CD4-positive, alpha-beta T cell treated with Interleukin-6 at 100 ng/mL for 8 hours (primary cell): Measurements from ENCODE around the gene RNF212.
A peak's percentile ranks its signal among the peaks of the same experiment; 100 is the strongest.

ENCODE experiments used
- DNase-seq: peaks from one replicate; pipeline ENCODE4 v3.0.0-alpha.2; 2020; ENCODE audit warnings: mixed read lengths, low spot score

The RNF212 gene

GRCh38 chr4:1090465-1091440 lies 22.6 kb downstream of the RNF212 start:
- no peak for DNase-seq

DNA sequence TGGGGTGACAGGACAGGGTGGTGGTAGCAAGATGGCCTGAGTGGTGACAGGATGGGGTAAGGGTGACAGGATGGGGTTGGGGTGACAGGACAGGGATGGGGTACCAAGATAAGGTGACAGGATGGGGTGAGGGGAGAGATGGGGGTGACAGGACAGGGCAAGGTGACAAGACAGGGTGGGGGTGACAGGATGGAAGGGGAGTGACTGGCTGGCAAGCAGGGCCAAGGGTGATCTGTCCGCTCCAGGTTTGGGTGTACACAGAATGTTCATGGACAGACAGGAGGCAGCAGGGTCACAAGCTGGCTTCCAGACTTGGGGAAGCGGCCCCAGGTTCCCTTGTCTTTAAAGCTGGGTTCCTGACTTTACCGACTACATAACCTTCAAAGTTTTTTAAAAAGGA lies 23.3 kb downstream of the RNF212 start:
- no peak for DNase-seq

- DNase-seq: no peak
Measured at GRCh38 chr4:1087371-1087770, 26.0 kb downstream of the RNF212 start.

DNA sequence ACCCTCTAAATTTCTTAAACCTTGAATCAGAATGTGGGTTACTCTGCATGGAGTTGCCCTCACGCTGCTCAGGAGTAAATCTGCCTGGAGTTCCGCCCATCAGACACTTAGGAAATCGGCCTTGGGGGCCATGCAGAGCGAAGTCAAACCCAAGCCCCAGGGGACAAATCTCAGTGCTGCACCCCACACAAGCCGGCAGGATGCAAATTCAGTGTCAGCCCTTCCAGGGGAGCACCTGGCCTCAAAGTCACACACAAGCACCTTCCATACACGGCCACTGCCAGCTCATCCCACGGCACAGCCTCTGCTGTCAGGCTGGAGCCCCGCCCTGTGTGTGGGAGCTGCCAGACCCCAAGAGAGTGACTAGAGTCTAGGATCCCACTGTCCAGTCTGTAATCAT lies 27.4 kb downstream of the RNF212 start:
- no peak for DNase-seq

DNA sequence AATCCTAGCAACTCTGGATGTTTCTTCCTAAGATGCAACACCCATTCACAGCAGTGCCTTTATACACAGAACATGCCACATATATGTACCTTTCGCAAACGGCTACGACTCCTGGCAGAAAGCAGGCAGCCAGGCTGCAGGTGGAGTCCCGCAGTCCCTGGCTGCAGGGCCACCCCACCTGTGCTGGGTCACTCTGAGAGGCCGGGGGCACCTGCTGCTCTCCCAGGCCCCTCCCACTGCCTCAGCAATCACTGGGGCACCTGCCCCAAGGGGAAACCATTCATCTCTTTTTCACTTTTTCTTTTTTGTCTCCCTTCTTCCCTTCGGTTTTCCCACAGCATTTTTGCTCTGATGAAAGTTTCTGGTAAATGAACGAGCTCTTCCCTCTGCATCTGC lies 28.0 kb downstream of the RNF212 start:
- DNase-seq: no peak

DNA sequence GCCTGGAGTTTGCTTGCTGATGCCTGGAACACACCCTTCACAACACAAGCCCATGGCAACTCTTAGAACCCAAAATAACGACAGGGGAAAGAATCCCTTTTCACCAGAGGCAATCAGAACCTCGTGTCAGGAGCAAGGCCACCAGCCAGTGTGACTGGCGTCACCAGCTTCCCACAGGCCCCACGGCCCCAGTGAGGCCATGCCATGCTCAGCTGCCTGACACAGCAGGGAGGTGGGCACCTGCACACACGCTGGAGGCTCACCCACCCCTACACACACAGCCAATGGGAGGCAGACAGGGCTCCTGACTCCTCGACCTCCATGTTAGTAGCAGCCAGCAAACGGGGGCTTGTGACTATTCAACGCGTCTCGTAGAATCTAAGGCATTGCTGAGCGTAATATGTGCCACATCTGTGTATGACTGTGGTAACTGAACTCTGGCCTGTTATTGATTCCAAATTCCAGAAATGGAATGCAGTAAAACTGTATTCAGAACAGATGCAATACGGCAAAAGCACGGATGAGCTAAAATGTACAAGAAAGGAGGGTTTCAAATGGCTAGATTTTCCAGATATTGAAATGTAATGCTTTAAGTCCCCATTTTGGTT lies 28.5 kb downstream of the RNF212 start:
- no peak for DNase-seq

- no peak for DNase-seq
Measured at GRCh38 chr4:1084394-1084793, 29.0 kb downstream of the RNF212 start.

GRCh38 chr4:1082215-1083182 lies 30.9 kb downstream of the RNF212 start:
- DNase-seq: no peak

DNA sequence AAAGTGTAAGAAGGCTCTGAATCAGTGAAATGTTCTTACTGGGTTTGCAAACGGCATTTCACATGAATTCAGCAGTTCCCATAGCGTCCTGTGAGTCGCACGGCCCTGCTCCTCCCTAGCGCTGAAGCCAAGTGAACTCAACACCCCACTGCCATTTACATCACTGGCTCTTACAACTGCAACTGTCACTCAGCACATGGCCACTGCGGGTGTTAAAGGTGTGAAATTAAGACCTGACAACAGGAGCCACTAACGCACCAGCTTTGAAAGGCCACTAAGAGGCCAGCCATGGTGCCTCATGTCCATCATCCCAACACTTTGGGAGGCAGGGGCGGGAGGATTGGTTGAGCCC lies 31.7 kb downstream of the RNF212 start:
- DNase-seq: no peak

DNA sequence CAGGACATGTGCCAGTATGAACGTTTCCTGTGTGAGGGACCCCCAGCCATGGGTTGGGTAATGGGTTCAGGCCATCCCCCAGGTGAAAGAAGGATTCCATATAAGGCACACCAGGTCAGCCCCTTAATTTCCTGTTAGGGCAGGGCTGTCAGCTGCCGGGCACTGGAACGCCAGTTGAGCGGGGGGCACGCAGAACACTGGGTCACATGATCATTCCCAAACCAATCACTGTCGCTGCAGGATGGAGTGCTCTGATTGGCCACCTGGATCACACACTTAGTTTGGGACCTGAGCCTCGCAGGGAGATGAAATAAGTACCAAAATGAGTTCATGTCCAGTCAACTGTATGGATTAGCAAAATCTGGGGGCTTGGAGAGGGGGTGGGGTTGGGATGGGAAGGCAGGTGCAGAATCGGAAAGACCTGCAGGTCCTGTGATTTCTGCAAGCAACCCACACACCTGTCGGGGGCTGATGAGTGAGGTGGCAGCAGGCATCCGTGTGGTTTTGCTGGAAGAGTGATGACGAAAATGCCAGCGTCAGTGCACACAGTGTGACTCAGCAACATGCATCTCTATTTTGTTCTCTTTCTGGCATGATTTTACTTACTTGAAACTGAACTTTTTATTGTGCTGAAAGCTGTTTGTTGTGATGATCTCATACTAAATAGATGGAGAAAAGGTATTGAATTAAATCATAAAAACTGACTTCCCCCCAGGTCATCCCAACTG lies 32.2 kb downstream of the RNF212 start:
- no peak for DNase-seq

DNA sequence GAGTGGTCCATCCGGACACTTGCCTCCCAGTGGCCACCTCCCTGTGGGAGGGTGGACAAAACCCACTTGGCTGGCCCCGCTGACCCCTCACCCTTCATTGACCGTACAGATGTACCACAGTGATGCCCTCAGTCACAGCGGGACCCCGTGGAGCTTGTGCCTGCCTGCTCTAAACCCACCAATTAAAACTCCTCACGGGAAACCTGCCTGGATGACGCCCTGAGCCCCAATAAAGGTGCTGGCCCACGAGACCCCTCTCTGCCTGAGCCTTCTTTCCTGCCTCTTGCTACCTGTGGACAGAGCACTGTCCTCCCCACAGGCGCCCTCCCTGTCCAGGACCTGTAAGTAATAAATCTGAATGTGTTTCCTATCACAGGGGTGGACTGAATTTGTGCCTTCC lies 32.9 kb downstream of the RNF212 start:
- no peak for DNase-seq

DNA sequence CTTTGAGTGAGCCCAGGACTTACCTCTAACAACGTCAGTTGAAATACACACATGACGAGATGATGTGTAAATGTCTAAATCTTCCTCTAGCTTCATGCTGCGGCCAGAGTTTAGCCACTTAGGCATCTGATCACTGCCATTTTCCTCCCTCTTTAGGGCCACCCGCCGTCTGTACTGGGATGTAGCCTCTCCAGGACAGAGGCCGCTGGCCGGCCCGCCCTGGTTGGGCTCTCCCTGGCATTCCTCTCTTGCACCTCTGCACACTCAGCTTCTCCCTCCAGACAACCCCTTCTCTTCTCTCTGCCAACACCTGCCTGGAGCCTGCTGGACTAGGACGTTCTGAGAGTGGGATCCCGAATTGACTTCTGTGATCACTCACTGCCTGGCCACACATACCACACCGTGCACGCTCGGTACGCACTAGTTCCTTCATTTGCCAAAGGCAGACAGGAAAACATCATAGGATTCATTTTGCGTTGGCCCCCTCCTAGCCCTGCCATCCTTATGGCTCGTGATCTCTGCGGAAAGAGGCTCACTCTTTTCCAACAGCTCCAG lies 33.6 kb downstream of the RNF212 start:
- DNase-seq: no peak

DNA sequence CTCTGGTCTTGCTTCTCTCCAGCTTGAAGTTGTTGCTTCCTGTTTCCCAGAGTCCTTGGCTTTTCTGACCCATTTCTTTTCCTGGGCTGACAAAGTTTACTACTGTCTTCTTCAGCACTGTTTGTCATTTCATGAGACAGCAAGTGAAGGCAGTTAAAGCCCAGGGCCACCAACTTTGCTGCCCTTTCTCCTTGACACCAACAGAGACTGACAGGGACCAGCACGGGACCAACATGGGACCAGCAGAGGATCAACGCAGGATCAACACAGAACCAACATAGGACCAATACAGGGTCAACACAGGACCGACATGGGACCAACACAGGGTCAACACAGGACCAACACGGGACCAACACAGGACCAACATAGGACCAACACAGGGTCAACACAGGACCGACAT lies 34.9 kb downstream of the RNF212 start:
- no peak for DNase-seq

DNA sequence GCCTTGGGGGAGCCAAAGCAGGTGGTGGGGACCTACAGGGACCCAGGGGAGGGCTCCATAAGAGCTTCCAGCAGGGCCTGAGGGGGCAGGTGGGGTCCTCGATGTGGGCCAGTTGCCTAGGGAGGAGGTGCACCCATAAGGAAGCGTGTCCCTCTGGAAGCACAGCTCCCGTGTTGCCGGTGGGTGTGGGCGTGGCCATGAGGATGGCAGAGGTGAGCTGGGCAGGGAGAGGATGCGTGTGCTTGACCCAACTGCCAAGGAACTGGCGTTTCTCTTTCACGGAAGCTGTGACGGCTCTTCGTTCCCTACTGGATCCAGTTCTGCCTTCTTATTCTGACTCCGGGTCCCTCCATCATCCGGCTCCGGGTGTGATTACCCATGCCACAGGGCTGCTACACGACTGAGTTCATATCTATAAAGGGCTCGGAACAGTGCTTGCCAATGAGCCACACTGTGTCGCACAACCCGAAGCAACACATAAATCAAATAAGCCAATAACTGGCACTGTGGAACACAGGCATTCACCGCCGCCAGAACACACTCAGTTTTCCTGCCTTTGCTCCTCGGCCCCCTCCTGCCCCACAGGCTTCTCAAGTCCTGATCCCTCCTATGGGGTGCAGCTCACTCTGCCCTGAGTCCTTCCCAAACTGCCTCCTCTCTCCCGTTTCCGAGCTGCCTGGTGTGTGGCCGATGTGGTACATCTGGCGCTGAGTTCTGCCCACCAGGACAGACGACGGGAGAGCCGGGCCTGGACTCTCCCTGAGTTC lies 35.5 kb downstream of the RNF212 start:
- DNase-seq: no peak

DNA sequence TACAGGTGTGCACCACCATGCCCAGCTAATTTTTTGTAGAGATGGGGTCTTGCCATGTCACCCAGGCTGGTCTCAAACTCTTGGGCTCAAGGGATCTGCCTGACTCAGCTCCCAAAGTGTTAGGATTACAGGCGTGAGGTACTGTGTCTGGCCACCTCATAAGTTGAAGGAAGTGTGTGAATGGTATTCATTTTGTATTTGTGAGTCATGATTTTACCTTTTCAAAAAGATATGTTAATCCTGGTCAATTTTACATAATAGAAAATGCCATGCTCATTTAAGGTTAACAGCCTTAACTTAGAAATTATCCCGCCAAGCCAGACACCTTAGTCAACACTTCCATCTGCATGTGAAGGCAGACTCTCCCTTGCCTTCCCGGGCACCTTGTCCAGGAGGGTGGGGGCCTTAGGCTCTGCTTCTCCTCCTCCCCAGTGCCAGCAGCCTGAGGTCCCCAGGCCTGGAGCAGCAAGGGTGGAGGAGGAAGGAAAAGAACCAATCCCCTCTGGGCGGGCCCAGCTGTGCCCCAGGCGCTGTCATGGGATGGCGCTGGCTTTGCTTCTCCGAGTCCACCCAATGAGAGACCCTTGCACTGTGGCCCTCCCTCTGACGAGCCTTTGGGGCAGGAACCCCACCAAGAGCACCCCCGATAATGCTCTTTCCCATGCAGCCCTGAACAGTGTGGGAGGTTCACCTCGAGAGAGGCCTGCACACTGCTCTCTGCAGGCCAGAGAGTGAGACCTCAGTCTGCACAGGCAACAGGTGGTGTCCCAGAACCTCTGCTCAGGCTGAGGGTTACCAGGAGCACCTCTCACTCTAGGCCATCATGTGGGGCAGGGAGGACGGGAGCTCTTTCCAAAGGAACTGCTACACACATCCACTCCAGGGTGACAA lies 37.3 kb downstream of the RNF212 start:
- no peak for DNase-seq

- DNase-seq: no peak
Measured at GRCh38 chr4:1075225-1075624, 38.1 kb downstream of the RNF212 start.

DNA sequence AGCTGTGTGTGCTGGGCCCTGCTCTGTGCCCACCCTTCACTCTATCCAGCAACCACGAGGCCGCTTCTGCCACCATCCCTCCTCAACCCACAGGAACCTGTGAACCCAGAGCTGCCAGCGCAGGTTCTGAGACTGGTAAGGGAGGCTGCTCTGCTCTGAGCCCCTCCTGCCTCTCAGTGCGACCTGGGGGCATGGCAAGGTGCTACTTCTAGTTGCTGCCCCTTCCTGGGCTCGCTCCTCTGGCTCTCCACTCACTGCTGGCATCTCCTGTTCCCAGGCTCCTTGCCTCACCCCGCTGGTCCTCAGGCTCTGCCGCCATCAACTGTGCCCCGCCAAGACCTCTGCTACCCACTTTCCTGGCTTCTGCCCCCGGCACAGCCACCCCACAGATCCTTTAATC lies 39.3 kb downstream of the RNF212 start:
- DNase-seq: no peak

- peak; percentile 52 for DNase-seq
Measured at GRCh38 chr4:1072830-1073446, 40.4 kb downstream of the RNF212 start.

GRCh38 chr4:1069394-1069793 lies 44.0 kb downstream of the RNF212 start:
- DNase-seq: no peak
